ENCODE results near the gene TRPM1.

TRPM1 gene

DNA sequence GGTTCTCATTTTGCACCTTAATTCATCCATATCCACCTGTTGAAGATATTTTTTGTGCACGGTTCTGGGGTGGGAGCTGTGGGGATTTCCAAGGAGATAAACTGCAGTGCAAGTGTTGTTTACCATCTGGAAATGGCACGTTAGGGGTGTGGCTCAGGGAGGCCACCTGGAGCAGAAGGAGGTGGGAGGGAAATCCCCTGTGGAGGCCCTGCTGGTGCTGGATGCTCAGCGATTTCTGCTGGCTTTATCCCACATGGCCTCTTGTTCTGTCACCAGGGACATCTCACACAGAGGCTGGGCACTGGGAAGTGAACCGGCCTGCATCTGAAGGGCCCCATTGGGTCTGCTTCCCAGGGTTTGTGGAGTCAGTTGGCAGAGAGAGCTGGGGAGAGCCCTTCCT is 24.3 kb downstream of the TRPM1 start:
- TF ChIP-seq, protein P1, sequence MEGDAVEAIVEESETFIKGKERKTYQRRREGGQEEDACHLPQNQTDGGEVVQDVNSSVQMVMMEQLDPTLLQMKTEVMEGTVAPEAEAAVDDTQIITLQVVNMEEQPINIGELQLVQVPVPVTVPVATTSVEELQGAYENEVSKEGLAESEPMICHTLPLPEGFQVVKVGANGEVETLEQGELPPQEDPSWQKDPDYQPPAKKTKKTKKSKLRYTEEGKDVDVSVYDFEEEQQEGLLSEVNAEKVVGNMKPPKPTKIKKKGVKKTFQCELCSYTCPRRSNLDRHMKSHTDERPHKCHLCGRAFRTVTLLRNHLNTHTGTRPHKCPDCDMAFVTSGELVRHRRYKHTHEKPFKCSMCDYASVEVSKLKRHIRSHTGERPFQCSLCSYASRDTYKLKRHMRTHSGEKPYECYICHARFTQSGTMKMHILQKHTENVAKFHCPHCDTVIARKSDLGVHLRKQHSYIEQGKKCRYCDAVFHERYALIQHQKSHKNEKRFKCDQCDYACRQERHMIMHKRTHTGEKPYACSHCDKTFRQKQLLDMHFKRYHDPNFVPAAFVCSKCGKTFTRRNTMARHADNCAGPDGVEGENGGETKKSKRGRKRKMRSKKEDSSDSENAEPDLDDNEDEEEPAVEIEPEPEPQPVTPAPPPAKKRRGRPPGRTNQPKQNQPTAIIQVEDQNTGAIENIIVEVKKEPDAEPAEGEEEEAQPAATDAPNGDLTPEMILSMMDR (IDR thresholded peaks at IDR 0.05; ENCODE audit: low read depth, low read length), result no peak
- no peak overlapping the region for H3K4me3 ChIP-seq (ENCODE audit: low read depth, low read length)

DNA sequence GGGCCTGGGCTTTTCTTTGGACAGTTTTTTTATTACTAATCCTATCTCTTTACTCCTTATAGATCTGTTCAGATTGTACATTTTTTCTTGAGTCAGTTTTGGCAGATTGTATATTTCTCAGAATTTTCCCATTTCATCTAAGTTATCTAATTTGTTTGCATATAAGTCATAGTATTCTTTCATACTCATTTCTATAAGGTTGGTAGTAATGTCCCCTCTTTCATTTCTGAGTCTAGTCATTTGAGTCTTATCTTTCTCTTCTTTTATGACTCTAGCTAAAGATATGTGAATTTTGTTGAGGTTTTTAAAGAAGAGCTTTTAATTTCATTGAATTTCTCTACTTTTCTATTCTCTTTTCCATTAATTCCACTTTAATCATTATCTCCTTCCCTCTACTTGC is 27.2 kb downstream of the TRPM1 start:
- TF ChIP-seq, protein P1 (IDR thresholded peaks at IDR 0.05; ENCODE audit: low read depth, low read length), result no peak
- H3K4me3 ChIP-seq (ENCODE audit: low read depth, low read length), result no peak overlapping the region

DNA sequence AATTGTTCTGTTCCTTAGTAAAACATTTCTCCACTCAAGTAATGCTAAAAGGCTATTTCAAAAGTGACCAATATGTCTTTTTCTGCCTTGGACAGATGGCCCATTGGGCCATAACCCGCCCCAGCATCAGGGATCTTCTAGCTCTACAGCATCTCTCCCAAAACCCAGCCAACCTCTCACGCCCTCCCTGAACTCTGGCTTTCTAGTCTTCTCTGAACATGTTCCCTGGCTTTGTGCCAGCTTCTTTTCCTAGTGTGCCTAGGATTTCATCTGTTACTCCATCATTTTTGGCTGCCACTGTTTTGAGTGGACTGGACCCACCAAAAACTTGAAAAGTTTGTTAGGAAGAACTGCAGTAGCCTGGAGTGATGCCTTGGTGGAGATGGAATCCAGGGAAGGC is 30.7 kb downstream of the TRPM1 start:
- H3K4me3 ChIP-seq (ENCODE audit: low read depth, low read length), result no peak overlapping the region
- TF ChIP-seq, protein P1 (IDR thresholded peaks at IDR 0.05; ENCODE audit: low read depth, low read length), result no peak

DNA sequence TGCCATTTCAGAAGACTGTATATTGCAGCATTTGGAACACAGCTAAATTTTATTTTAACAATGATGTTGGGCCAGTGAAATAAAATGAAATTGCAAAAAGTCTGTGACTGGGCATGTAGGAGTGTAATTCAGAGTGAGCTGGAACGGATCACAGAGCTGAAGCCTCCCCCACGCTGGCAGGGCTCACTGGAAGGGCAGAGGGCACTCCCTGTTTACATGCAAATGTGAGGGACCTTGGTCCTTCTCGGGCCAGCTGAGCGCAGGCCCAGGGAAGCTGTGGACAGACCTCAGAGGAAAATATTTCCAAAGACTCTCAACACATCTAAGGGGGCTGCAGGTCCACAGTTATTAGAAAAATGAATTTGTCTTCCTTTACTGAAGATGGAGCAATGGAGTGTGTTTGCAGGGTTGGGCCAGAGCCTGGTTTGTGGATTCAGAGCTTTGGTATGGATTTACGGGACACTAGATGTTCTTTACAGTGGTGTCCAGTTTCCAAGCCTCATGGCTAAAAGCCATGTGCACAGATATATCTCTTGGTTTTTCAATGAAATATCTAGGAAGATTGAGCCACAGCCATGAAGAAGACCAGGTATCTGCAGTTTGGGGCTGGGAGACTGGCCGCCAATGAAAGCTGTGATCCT is 32.0 kb downstream of the TRPM1 start:
- no peak overlapping the region for H3K4me3 ChIP-seq (ENCODE audit: low read depth, low read length)

DNA sequence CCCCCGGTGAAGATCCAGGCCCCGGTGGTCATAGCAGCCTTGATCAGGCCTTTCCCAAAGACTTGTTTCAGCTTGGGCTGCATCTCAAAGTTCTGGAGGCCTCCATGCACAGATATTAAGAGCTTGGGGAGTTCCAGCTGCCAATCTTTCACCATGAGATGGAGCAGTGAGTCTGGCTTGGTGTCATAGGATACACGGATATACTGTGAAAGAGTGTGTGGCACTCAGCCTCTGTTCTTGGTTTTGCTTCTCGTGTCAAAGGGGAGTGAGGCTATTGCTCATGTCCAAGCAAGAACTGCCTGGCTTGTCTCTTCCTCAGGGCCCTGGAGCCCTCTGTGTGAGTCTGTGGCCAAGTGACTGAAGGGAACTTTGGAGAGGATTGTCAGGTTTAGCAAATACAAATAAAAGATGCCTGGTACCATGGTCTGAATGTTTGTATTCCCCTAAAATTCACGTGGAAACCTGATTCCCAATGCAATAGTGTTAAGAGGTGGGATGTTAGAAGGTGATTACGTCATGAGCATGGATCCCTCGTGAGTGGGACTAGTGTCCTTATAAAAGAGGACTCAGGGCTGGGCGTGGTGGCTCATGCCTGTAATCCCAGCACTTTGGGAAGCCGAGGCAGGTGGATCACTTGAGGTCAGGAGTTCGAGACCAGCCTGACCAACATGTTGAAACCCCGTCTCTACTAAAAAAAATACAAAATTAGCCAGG is 33.5 kb downstream of the TRPM1 start:
- TF ChIP-seq, protein P1 (IDR thresholded peaks at IDR 0.05; ENCODE audit: low read depth, low read length), result no peak
- no peak overlapping the region for H3K4me3 ChIP-seq (ENCODE audit: low read depth, low read length)

More for the DNA sequence above, 32.0 kb downstream of the TRPM1 start:
- TF ChIP-seq, protein P1 (IDR thresholded peaks at IDR 0.05; ENCODE audit: low read depth, low read length), result no peak

DNA sequence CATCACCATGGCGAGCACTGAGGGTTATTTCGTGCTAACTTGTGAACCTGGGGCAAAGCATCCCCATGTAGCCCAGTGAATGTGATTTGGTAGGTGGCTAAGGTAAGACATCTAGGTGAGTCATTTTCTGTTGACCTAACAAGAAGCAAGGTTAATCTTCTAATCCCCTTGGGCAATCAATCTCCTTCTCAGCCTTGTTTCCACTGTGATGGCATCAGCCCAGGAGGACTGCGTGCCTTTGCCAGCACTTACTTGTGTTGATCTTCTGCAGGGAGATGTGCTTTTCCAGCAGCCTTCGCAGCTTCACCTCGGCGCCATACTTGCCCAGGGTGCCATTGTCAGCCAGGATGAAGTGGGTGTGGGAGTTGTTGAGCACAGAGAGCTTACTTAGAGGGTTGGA is 35.7 kb downstream of the TRPM1 start:
- no peak overlapping the region for H3K4me3 ChIP-seq (ENCODE audit: low read depth, low read length)
- TF ChIP-seq, protein P1 (IDR thresholded peaks at IDR 0.05; ENCODE audit: low read depth, low read length), result no peak

DNA sequence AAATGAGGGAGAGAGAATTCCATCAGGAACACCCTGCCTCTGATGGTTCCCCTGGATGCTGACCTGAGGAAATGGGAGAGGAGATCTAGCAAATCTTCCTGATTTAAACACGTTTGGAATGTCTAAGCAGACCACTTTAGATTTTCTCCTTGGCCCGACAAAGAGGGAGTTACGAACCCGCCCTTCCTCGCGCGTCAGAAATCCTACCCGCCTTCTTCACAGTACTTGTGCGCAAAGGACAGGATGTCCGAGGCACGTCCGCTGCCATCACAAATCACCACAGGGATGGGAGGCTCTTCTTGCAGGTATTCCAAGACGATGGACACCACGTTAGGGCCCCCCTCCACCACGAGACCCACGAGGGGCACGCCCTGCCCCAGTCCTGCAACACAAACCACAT is 38.6 kb downstream of the TRPM1 start:
- TF ChIP-seq, protein P1 (IDR thresholded peaks at IDR 0.05; ENCODE audit: low read depth, low read length), result no peak
- no peak overlapping the region for H3K4me3 ChIP-seq (ENCODE audit: low read depth, low read length)

Measured in WI38 (cell line).